NCI-H2107 treated with DMSO at 0.1 percent for 48 hours (cell line): ENCODE results near the gene SLC6A5.

Experiments used
- DNase-seq: peaks from one replicate; lab custom pipeline; 2025; ENCODE audit not compliant: unreplicated experiment; lab: John Stamatoyannopoulos, UW

The SLC6A5 gene

GRCh38 chr11:20668131-20668809 is 68.9 kb downstream of the SLC6A5 start:
- DNase-seq: no peak

- no peak for DNase-seq
Measured at GRCh38 chr11:20668844-20669819, 69.7 kb downstream of the SLC6A5 start, which contains the start of gene NELL1. Gene NELL1 (plus strand): TSS chr11:20669586.

GRCh38 chr11:20669820-20670684 is 70.6 kb downstream of the SLC6A5 start:
- no peak for DNase-seq

GRCh38 chr11:20670932-20671403 is 71.6 kb downstream of the SLC6A5 start:
- DNase-seq: no peak

GRCh38 chr11:20671856-20672546 is 72.6 kb downstream of the SLC6A5 start:
- peak; percentile 97 for DNase-seq

- DNase-seq: peak; percentile 52
Measured at GRCh38 chr11:20672575-20672974, 73.2 kb downstream of the SLC6A5 start.

GRCh38 chr11:20676658-20677057 is 77.2 kb downstream of the SLC6A5 start:
- DNase-seq: no peak

GRCh38 chr11:20688761-20689160 is 89.4 kb downstream of the SLC6A5 start:
- DNase-seq: peak; percentile 46

- no peak for DNase-seq
Measured at GRCh38 chr11:20707876-20708275, 108.5 kb downstream of the SLC6A5 start.
